Osteocyte (in vitro differentiated cells): ENCODE measurements around the gene UBR3. TPM values are rescaled to one million over a fixed set of nuclear protein-coding genes. Genes with fewer than 3 reads are reported as not detected.
"Not testable (repeated sequence)": the region's sequence is repeated elsewhere in the genome, so short reads cannot be mapped to it uniquely, and the experiment has no call there.

Experiments used
- DNase-seq: peaks from one replicate; pipeline ENCODE4 v3.0.0; 2021; ENCODE audit warnings: mixed read lengths; ENCODE audit not compliant: unreplicated experiment; ENCODE audit errors: extremely low spot score
- H3K27ac Mint-ChIP-seq: one replicate; pipeline ENCODE4 v1.8.0; 2021; ENCODE audit warnings: mild to moderate bottlenecking, mixed read lengths; ENCODE audit not compliant: unreplicated experiment
- H3K27me3 Mint-ChIP-seq: one replicate; pipeline ENCODE4 v1.8.0; 2021; ENCODE audit warnings: mixed read lengths; ENCODE audit not compliant: unreplicated experiment
- H3K36me3 Mint-ChIP-seq: one replicate; pipeline ENCODE4 v1.8.0; 2021; ENCODE audit warnings: mixed read lengths; ENCODE audit not compliant: unreplicated experiment
- H3K4me1 Mint-ChIP-seq: one replicate; pipeline ENCODE4 v1.8.0; 2021; ENCODE audit warnings: mixed read lengths; ENCODE audit not compliant: unreplicated experiment
- H3K4me3 Mint-ChIP-seq: one replicate; pipeline ENCODE4 v1.8.0; 2021; ENCODE audit warnings: mild to moderate bottlenecking, moderate library complexity, mixed read lengths; ENCODE audit not compliant: unreplicated experiment
- H3K9me3 Mint-ChIP-seq: one replicate; pipeline ENCODE4 v1.8.0; 2021; ENCODE audit warnings: mixed read lengths; ENCODE audit not compliant: unreplicated experiment
- total RNA-seq: library from RNA; stranded (reverse); gene quantifications from 2 replicates; pipeline ENCODE4 v1.2.1, GENCODE V29; 2021
- TF ChIP-seq, protein P1 (sequence below): fragments of 200-600 bp; sonication (generic); IDR thresholded peaks from 2 replicates; pipeline ENCODE4 v1.5.0; 2021; ENCODE audit warnings: antibody characterized with exemption, mild to moderate bottlenecking, moderate library complexity

UBR3 gene
- total RNA-seq, 1 donor from 2014 or later, result 38.0 TPM

GRCh38 chr2:170123593-170123992 lies 296.3 kb downstream of the UBR3 start:
- H3K4me3 Mint-ChIP-seq, result no peak overlapping the region
- TF ChIP-seq, protein P1, sequence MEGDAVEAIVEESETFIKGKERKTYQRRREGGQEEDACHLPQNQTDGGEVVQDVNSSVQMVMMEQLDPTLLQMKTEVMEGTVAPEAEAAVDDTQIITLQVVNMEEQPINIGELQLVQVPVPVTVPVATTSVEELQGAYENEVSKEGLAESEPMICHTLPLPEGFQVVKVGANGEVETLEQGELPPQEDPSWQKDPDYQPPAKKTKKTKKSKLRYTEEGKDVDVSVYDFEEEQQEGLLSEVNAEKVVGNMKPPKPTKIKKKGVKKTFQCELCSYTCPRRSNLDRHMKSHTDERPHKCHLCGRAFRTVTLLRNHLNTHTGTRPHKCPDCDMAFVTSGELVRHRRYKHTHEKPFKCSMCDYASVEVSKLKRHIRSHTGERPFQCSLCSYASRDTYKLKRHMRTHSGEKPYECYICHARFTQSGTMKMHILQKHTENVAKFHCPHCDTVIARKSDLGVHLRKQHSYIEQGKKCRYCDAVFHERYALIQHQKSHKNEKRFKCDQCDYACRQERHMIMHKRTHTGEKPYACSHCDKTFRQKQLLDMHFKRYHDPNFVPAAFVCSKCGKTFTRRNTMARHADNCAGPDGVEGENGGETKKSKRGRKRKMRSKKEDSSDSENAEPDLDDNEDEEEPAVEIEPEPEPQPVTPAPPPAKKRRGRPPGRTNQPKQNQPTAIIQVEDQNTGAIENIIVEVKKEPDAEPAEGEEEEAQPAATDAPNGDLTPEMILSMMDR, result peak; percentile 16
- H3K4me1 Mint-ChIP-seq, result peaks cover 1% of the 10 kb centered on the region
- no peak for DNase-seq
- peaks cover 11% of the 10 kb centered on the region for H3K9me3 Mint-ChIP-seq
- H3K36me3 Mint-ChIP-seq, result peaks cover 2% of the 10 kb centered on the region
- peaks cover 13% of the 10 kb centered on the region for H3K27me3 Mint-ChIP-seq
- no peak overlapping the region for H3K27ac Mint-ChIP-seq

- peaks cover 18% of the 10 kb centered on the region for H3K9me3 Mint-ChIP-seq
- H3K36me3 Mint-ChIP-seq, H3K4me1 Mint-ChIP-seq, H3K4me3 Mint-ChIP-seq, DNase-seq, H3K27ac Mint-ChIP-seq: not testable (repeated sequence)
- peaks cover 23% of the 10 kb centered on the region for H3K27me3 Mint-ChIP-seq
Observed at GRCh38 chr2:170126138-170126728, 299.0 kb downstream of the UBR3 start.

Other genes with a start within 250 kb of the UBR3 start
- gene PPIG, start 243.1 kb upstream of the UBR3 start, total RNA-seq, result 44.3 and 45.9 TPM in 2 replicates
- 0.94 TPM in 1 of 2 replicates, not detected in the other for gene CFAP210, start 133.0 kb upstream of the UBR3 start, total RNA-seq
- 4.8 and 5.3 TPM in 2 replicates for gene PHOSPHO2, start 133.0 kb upstream of the UBR3 start, total RNA-seq
- 7.1 and 7.9 TPM in 2 replicates for gene KLHL23, start 93.6 kb upstream of the UBR3 start, total RNA-seq
- gene SSB, start 28.6 kb upstream of the UBR3 start, total RNA-seq, result 103 and 111 TPM in 2 replicates
- gene METTL5, start 2.5 kb upstream of the UBR3 start, total RNA-seq, result 37.6 and 42.8 TPM in 2 replicates